ENCODE measurements around the gene PNMT. TPM values are rescaled to one million over a fixed set of nuclear protein-coding genes. Genes with fewer than 3 reads are reported as not detected.
"Not testable (repeated sequence)": the region's sequence is repeated elsewhere in the genome, so short reads cannot be mapped to it uniquely, and the experiment has no call there.

PNMT gene
- total RNA-seq, 2 experiments from 2014 or later: not detected

- intact Hi-C loops (cut with micrococcal nuclease); H3K4me1 Mint-ChIP-seq (ENCODE audit: low read depth); H3K27me3 Mint-ChIP-seq; H3K9me3 Mint-ChIP-seq; H3K27ac Mint-ChIP-seq; H3K4me3 Mint-ChIP-seq; DNase-seq; POLR2A ChIA-PET; H3K36me3 Mint-ChIP-seq: not testable (repeated sequence)
- CTCF ChIA-PET: interaction anchor here (1.1 to 1.3 kb wide), 2 partner anchors 19 to 57 kb away, joined by 3 read pairs; partner anchors contain the start of gene MIEN1
These were observed 42.8 kb downstream of the PNMT start for GRCh38 chr17:39711071-39711470.

- peaks cover 7% of the 10 kb centered on the region for H3K4me1 Mint-ChIP-seq (ENCODE audit: low read depth)
- intact Hi-C loops (cut with micrococcal nuclease): no loop called here
- H3K27ac Mint-ChIP-seq: no peak overlapping the region
- H3K27me3 Mint-ChIP-seq: no peaks in the 10 kb centered on the region
- ChIA-PET POLR2A (no interaction called here), CTCF (no interaction called here)
- no peaks in the 10 kb centered on the region for H3K9me3 Mint-ChIP-seq
- no peak for DNase-seq
- H3K4me3 Mint-ChIP-seq: no peak overlapping the region
- H3K36me3 Mint-ChIP-seq: no peaks in the 10 kb centered on the region
These were observed 43.6 kb downstream of the PNMT start for GRCh38 chr17:39711851-39712250.

GRCh38 chr17:39714234-39714633, 46.0 kb downstream of the PNMT start:
- Mint-ChIP-seq H3K27me3 (no peaks in the 10 kb centered on the region), H3K4me1 (ENCODE audit: low read depth) (no peaks in the 10 kb centered on the region), H3K4me3 (no peak overlapping the region), H3K27ac (no peak overlapping the region), H3K36me3 (no peaks in the 10 kb centered on the region), H3K9me3 (no peaks in the 10 kb centered on the region)
- no peak for DNase-seq
- ChIA-PET CTCF (interaction anchor here (1.6 kb wide), 1 partner anchor 16 kb away, joined by 5 read pairs; the partner anchor contains the start of gene MIEN1), POLR2A (no interaction called here)
- intact Hi-C loops (cut with micrococcal nuclease): no loop called here

GRCh38 chr17:39715375-39716072, 47.3 kb downstream of the PNMT start:
- no peaks in the 10 kb centered on the region for H3K9me3 Mint-ChIP-seq
- H3K4me1 Mint-ChIP-seq (ENCODE audit: low read depth): no peaks in the 10 kb centered on the region
- no peaks in the 10 kb centered on the region for H3K27me3 Mint-ChIP-seq
- H3K36me3 Mint-ChIP-seq: no peaks in the 10 kb centered on the region
- H3K27ac Mint-ChIP-seq: no peak overlapping the region
- POLR2A ChIA-PET: no interaction called here
- no peak overlapping the region for H3K4me3 Mint-ChIP-seq
- CTCF ChIA-PET: no interaction called here
- DNase-seq: no peak
- intact Hi-C loops (cut with micrococcal nuclease): no loop called here

GRCh38 chr17:39716073-39716818, 48.0 kb downstream of the PNMT start:
- H3K27ac Mint-ChIP-seq: no peak overlapping the region
- POLR2A ChIA-PET: no interaction called here

GRCh38 chr17:39716879-39717536, 48.8 kb downstream of the PNMT start:
- no peak overlapping the region for H3K27ac Mint-ChIP-seq
- ChIA-PET POLR2A (no interaction called here), CTCF (no interaction called here)
- no peaks in the 10 kb centered on the region for H3K9me3 Mint-ChIP-seq
- no peak for DNase-seq
- H3K36me3 Mint-ChIP-seq: no peaks in the 10 kb centered on the region
- H3K27me3 Mint-ChIP-seq: no peaks in the 10 kb centered on the region
- intact Hi-C loops (cut with micrococcal nuclease): no loop called here
- no peaks in the 10 kb centered on the region for H3K4me1 Mint-ChIP-seq (ENCODE audit: low read depth)
- H3K4me3 Mint-ChIP-seq: no peak overlapping the region

More at GRCh38 chr17:39716073-39716818, 48.0 kb downstream of the PNMT start:
- intact Hi-C loops (cut with micrococcal nuclease): no loop called here
- H3K4me3 Mint-ChIP-seq: no peak overlapping the region
- CTCF ChIA-PET: no interaction called here
- no peaks in the 10 kb centered on the region for H3K36me3 Mint-ChIP-seq
- H3K9me3 Mint-ChIP-seq: no peaks in the 10 kb centered on the region
- no peaks in the 10 kb centered on the region for H3K27me3 Mint-ChIP-seq
- H3K4me1 Mint-ChIP-seq (ENCODE audit: low read depth): no peaks in the 10 kb centered on the region
- no peak for DNase-seq

GRCh38 chr17:39717660-39718059, 49.4 kb downstream of the PNMT start:
- Mint-ChIP-seq H3K4me3 (no peak overlapping the region), H3K27me3 (no peaks in the 10 kb centered on the region), H3K4me1 (ENCODE audit: low read depth) (no peaks in the 10 kb centered on the region), H3K36me3 (no peaks in the 10 kb centered on the region), H3K27ac (no peak overlapping the region), H3K9me3 (no peaks in the 10 kb centered on the region)
- ChIA-PET CTCF (no interaction called here), POLR2A (no interaction called here)
- intact Hi-C loops (cut with micrococcal nuclease): no loop called here
- no peak for DNase-seq

GRCh38 chr17:39719563-39720355, 51.5 kb downstream of the PNMT start:
- H3K4me3 Mint-ChIP-seq: no peak overlapping the region
- CTCF ChIA-PET: interaction anchor here (0.7 kb wide), 1 partner anchor 172 kb away, joined by 4 read pairs; no protein-coding TSS in a partner anchor
- no peak for DNase-seq
- intact Hi-C loops (cut with micrococcal nuclease): no loop called here
- no peak overlapping the region for H3K27ac Mint-ChIP-seq
- H3K36me3 Mint-ChIP-seq: no peaks in the 10 kb centered on the region
- POLR2A ChIA-PET: no interaction called here
- H3K27me3 Mint-ChIP-seq: no peaks in the 10 kb centered on the region
- H3K9me3 Mint-ChIP-seq: no peaks in the 10 kb centered on the region
- no peaks in the 10 kb centered on the region for H3K4me1 Mint-ChIP-seq (ENCODE audit: low read depth)

Other genes with a start within 250 kb of the PNMT start
- gene MED1, start 217.2 kb upstream of the PNMT start, total RNA-seq: 10 to 100 TPM; 58.9 to 59.7 TPM
- gene CDK12, start 207.0 kb upstream of the PNMT start, total RNA-seq: 10 to 100 TPM; 55.8 to 57.4 TPM
- gene NEUROD2, start 60.5 kb upstream of the PNMT start, total RNA-seq: not detected
- gene PPP1R1B, start 41.5 kb upstream of the PNMT start, total RNA-seq: not detected
- gene STARD3, start 31.3 kb upstream of the PNMT start, total RNA-seq: 10 to 100 TPM; 53.6 to 60.3 TPM
- under 1 TPM; 0.80 to 0.90 TPM for gene TCAP, start 3.1 kb upstream of the PNMT start, total RNA-seq
- 1 to 10 TPM; 8.3 to 8.6 TPM for gene PGAP3, start 19.6 kb downstream of the PNMT start, total RNA-seq
- 1 to 10 TPM; 5.9 to 6.3 TPM for gene ERBB2, start 31.6 kb downstream of the PNMT start, total RNA-seq
- 10 to 100 TPM; 41.0 to 43.8 TPM for gene MIEN1, start 62.1 kb downstream of the PNMT start, total RNA-seq
- gene GRB7, start 69.5 kb downstream of the PNMT start, total RNA-seq: 1 to 10 TPM in 1 of 2 experiments, under 1 TPM in 1; 0.34 to 1.2 TPM
- gene IKZF3, start 195.9 kb downstream of the PNMT start, total RNA-seq: 10 to 100 TPM; 51.2 to 52.0 TPM
- 1 to 10 TPM in 1 of 2 experiments, under 1 TPM in 1; 0.61 to 1.0 TPM for gene ZPBP2, start 199.7 kb downstream of the PNMT start, total RNA-seq

All from activated CD4-positive, alpha-beta memory T cell treated with anti-CD3 and anti-CD28 coated beads for 36 hours (primary cell).